Osteocyte (in vitro differentiated cells): ENCODE data around the gene LMO4. TPM values are rescaled to one million over a fixed set of nuclear protein-coding genes. Genes with fewer than 3 reads are reported as not detected.

ENCODE experiments used
- DNase-seq: peaks from one replicate; pipeline ENCODE4 v3.0.0; 2021; ENCODE audit warnings: mixed read lengths; ENCODE audit not compliant: unreplicated experiment; ENCODE audit errors: extremely low spot score
- H3K27ac Mint-ChIP-seq: one replicate; pipeline ENCODE4 v1.8.0; 2021; ENCODE audit warnings: mild to moderate bottlenecking, mixed read lengths; ENCODE audit not compliant: unreplicated experiment
- H3K27me3 Mint-ChIP-seq: one replicate; pipeline ENCODE4 v1.8.0; 2021; ENCODE audit warnings: mixed read lengths; ENCODE audit not compliant: unreplicated experiment
- H3K36me3 Mint-ChIP-seq: one replicate; pipeline ENCODE4 v1.8.0; 2021; ENCODE audit warnings: mixed read lengths; ENCODE audit not compliant: unreplicated experiment
- H3K4me1 Mint-ChIP-seq: one replicate; pipeline ENCODE4 v1.8.0; 2021; ENCODE audit warnings: mixed read lengths; ENCODE audit not compliant: unreplicated experiment
- H3K4me3 Mint-ChIP-seq: one replicate; pipeline ENCODE4 v1.8.0; 2021; ENCODE audit warnings: mild to moderate bottlenecking, moderate library complexity, mixed read lengths; ENCODE audit not compliant: unreplicated experiment
- H3K9me3 Mint-ChIP-seq: one replicate; pipeline ENCODE4 v1.8.0; 2021; ENCODE audit warnings: mixed read lengths; ENCODE audit not compliant: unreplicated experiment
- total RNA-seq: library from RNA; stranded (reverse); gene quantifications from 2 replicates; pipeline ENCODE4 v1.2.1, GENCODE V29; 2021
- TF ChIP-seq, protein P1 (sequence below): fragments of 200-600 bp; sonication (generic); IDR thresholded peaks from 2 replicates; pipeline ENCODE4 v1.5.0; 2021; ENCODE audit warnings: antibody characterized with exemption, mild to moderate bottlenecking, moderate library complexity

Gene LMO4
- total RNA-seq, 1 donor from 2014 or later = 37.6 TPM

DNA sequence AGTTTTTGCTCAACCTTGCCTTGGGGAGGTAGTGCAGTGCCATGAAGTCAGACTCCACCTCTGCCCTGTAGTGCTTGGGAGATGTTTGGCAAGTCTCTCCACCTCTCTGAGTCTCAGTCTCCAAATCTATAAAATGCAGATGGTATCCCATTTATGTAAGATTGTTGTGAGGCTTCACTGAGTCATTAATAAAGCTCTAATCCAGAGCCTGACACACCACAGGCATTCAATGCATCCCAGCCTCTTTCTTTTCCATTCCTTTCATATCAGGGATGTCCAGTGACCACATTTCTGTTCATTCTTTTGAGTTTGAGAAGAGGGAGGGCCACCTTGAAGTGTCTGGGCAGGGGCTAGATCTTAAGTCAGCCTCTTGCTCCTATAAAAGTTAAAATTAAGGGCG is 37.6 kb upstream of the LMO4 start:
- DNase-seq = no peak
- no peaks in the 10 kb centered on the region for H3K9me3 Mint-ChIP-seq
- H3K36me3 Mint-ChIP-seq = no peaks in the 10 kb centered on the region
- peaks cover 13% of the 10 kb centered on the region for H3K27me3 Mint-ChIP-seq
- H3K4me1 Mint-ChIP-seq = no peaks in the 10 kb centered on the region
- TF ChIP-seq, protein P1, sequence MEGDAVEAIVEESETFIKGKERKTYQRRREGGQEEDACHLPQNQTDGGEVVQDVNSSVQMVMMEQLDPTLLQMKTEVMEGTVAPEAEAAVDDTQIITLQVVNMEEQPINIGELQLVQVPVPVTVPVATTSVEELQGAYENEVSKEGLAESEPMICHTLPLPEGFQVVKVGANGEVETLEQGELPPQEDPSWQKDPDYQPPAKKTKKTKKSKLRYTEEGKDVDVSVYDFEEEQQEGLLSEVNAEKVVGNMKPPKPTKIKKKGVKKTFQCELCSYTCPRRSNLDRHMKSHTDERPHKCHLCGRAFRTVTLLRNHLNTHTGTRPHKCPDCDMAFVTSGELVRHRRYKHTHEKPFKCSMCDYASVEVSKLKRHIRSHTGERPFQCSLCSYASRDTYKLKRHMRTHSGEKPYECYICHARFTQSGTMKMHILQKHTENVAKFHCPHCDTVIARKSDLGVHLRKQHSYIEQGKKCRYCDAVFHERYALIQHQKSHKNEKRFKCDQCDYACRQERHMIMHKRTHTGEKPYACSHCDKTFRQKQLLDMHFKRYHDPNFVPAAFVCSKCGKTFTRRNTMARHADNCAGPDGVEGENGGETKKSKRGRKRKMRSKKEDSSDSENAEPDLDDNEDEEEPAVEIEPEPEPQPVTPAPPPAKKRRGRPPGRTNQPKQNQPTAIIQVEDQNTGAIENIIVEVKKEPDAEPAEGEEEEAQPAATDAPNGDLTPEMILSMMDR = no peak
- H3K4me3 Mint-ChIP-seq = no peak overlapping the region
- no peak overlapping the region for H3K27ac Mint-ChIP-seq

DNA sequence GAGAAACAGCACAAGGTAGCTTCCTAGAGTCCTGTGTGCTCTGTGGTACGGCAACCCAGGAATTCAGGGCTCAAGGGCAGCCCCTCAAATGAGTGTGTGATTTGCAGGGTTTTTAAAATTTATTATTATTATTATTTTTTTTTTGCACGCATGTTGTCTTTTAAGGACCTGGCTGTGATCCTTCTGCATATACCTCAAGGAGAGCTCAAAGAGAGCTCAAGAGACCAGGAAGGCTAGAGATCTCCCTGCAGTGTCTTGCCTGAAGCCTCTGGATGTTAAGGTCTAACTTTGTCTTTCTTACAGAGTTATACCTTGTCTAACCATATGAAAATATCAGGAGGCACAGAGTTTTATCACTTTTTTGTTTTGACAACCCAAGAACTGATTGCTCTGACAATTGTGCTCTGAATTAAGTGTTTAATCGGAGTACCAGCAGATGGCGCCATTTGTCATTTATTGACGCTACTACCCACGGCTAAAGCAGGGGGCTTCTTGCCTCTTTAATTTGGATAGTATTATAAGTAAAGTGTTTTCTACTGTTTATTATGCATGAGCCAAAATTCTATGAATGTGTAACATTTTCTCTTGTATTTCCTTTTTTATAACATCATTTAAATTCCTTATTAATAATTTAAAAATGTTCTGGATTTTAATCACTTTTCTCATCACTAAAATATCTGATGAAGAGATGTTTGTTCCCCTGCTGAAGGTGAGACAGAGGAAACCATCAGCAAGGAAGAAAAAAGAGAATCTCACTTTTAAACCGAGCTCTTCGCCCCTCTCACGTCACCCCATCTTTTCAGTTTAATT is 35.8 kb upstream of the LMO4 start:
- Mint-ChIP-seq H3K4me3 (no peak overlapping the region), H3K9me3 (no peaks in the 10 kb centered on the region), H3K27me3 (peaks cover 13% of the 10 kb centered on the region), H3K36me3 (no peaks in the 10 kb centered on the region), H3K4me1 (no peaks in the 10 kb centered on the region), H3K27ac (no peak overlapping the region)
- no peak for DNase-seq
- TF ChIP-seq, protein P1 = peak; percentile 88

DNA sequence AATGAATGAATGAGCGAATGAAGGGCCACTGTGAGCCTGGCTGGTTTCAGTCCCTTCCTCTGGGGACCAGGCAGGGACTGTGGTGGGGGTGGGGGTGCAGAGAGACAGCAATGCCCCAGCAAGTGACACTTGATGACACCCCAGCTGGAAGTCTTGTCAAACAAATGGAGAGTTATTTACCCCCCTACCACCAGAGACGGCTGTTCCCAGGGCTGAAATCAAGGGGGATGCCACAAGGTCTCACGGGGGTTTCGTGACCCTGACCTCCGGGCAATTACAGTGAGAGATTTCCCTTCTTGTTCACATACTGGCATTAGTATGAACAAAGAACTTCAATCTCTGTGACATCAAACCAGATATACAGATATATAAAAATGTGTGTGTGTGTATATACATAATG is 34.0 kb upstream of the LMO4 start:
- H3K27ac Mint-ChIP-seq = no peak overlapping the region

DNA sequence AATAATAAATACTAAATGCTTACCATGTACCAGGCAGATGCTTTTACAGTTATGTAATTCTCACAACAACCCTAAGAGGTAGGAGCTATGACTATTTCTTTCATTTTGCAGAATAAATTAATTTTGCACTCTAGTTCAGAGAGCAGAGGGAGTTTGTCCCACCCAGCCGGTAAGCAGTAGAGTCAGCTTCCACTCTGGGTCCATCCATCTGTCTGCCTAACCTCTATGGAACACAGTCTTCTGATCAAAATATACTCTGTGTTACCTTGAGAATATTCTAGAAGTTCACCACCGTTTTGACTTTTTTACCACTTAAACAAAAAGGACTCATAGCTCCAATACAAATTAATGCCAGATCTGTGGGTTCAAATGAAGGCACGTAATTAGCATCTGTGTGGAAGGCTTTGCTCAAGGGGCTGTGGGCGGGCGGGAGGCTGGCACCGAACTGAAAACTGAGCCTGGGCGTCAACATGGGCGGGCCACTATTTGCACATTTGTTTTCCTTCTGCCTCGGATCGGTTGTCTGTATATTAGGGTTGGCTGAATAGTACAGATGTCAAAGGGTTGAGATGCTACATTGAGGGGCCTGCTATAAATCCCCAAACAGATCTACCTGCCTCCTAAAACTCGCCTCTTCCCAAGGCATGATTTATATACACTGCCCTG is 33.1 kb upstream of the LMO4 start:
- TF ChIP-seq, protein P1 = no peak
- Mint-ChIP-seq H3K4me1 (no peaks in the 10 kb centered on the region), H3K36me3 (no peaks in the 10 kb centered on the region), H3K9me3 (no peaks in the 10 kb centered on the region), H3K27me3 (peaks cover 4% of the 10 kb centered on the region), H3K4me3 (no peak overlapping the region), H3K27ac (no peak overlapping the region)
- DNase-seq = no peak

More for the DNA sequence above, 34.0 kb upstream of the LMO4 start:
- Mint-ChIP-seq H3K4me3 (no peak overlapping the region), H3K9me3 (no peaks in the 10 kb centered on the region), H3K36me3 (no peaks in the 10 kb centered on the region), H3K27me3 (peaks cover 6% of the 10 kb centered on the region), H3K4me1 (no peaks in the 10 kb centered on the region)
- DNase-seq = no peak
- TF ChIP-seq, protein P1 = no peak

DNA sequence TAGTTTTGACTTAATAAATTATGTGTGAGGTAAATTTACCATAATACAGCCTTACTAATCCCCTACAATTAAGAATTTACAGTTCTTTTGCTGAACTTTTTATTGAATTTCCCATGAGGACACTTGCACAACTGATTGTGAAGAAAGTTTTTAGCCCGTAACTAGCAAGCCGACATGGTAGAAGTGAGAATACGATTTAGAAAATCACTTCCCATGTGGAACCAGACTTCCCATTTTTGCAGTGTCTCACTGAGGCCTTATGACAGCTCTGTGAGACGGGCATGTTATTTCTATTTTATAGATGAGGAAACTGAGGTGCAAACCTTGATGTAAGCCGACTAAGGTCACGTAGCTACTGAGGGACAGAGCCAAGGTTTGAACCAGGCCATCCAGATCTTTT is 32.5 kb upstream of the LMO4 start:
- Mint-ChIP-seq H3K36me3 (no peaks in the 10 kb centered on the region), H3K4me3 (no peak overlapping the region), H3K27me3 (peaks cover 2% of the 10 kb centered on the region), H3K9me3 (no peaks in the 10 kb centered on the region), H3K27ac (no peak overlapping the region), H3K4me1 (no peaks in the 10 kb centered on the region)
- TF ChIP-seq, protein P1 = no peak
- no peak for DNase-seq
